GM23248 (cell line): ENCODE results near the gene PDILT.

ENCODE experiments used
- EZH2 ChIP-seq: fragments of 200-600 bp; sonication (generic); IDR thresholded peaks from 2 replicates; pipeline ENCODE4 v1.6.1; 2018; ENCODE audit warnings: antibody characterized with exemption, mild to moderate bottlenecking; ENCODE audit not compliant: insufficient read depth, poor library complexity, severe bottlenecking
- EZH2phosphoT487 ChIP-seq: fragments of 200-600 bp; sonication (generic); IDR thresholded peaks from 2 replicates; pipeline ENCODE4 v1.6.1; 2018; ENCODE audit warnings: antibody characterized with exemption, moderate library complexity, mild to moderate bottlenecking, low read depth; ENCODE audit not compliant: insufficient read depth

- TF ChIP-seq EZH2, result no peak
- no peak for TF ChIP-seq EZH2phosphoT487
Observed at GRCh38 chr16:20332411-20332810, 72.1 kb downstream of the PDILT start.
